H9 (cell line): ENCODE data around the gene CELA3A. TPM values are rescaled to one million over a fixed set of nuclear protein-coding genes. Genes with fewer than 3 reads are reported as not detected.

Experiments
- DNase-seq: peaks from one replicate; pipeline ENCODE4 v3.0.0-alpha.2; 2017
- H2AFZ ChIP-seq: one replicate; pipeline ENCODE4 v1.6.1; 2013; ENCODE audit warnings: mild to moderate bottlenecking, low read length, control low read depth, moderate library complexity
- H2AK5ac ChIP-seq: 2 replicates; pipeline ENCODE4 v1.6.1; 2013; ENCODE audit warnings: low read length, control low read depth, mixed read lengths; ENCODE audit not compliant: insufficient read length
- H2BK120ac ChIP-seq: one replicate; pipeline ENCODE4 v1.6.1; 2013; ENCODE audit warnings: low read depth, mild to moderate bottlenecking, low read length, control low read depth, inconsistent platforms; ENCODE audit not compliant: poor library complexity, severe bottlenecking
- H2BK12ac ChIP-seq: 2 replicates; pipeline ENCODE4 v1.6.1; 2013; ENCODE audit warnings: low read length, control low read depth, mixed read lengths, low read depth; ENCODE audit not compliant: insufficient read length
- H2BK15ac ChIP-seq: 2 replicates; pipeline ENCODE4 v1.6.1; 2013; ENCODE audit warnings: low read depth, low read length, control low read depth
- H2BK20ac ChIP-seq: one replicate; pipeline ENCODE4 v1.6.1; 2013; ENCODE audit warnings: low read depth, mild to moderate bottlenecking, low read length, control low read depth, inconsistent platforms; ENCODE audit not compliant: poor library complexity, severe bottlenecking
- H2BK5ac ChIP-seq: 2 replicates; pipeline ENCODE4 v1.6.1; 2013; ENCODE audit warnings: low read length, control low read depth, mixed read lengths; ENCODE audit not compliant: insufficient read length
- H3K14ac ChIP-seq: 2 replicates; pipeline ENCODE4 v1.6.1; 2013; ENCODE audit warnings: low read length, control low read depth; ENCODE audit not compliant: insufficient read depth
- H3K18ac ChIP-seq: 2 replicates; pipeline ENCODE4 v1.6.1; 2013; ENCODE audit warnings: low read depth, mild to moderate bottlenecking, mixed read lengths, low read length, control low read depth; ENCODE audit not compliant: insufficient read length
- H3K23ac ChIP-seq: 2 replicates; pipeline ENCODE4 v1.6.1; 2013; ENCODE audit warnings: low read length, control low read depth, mixed read lengths, low read depth; ENCODE audit not compliant: insufficient read length
- H3K23me2 ChIP-seq: 2 replicates; pipeline ENCODE4 v1.6.1; 2013; ENCODE audit warnings: low read depth, mild to moderate bottlenecking, mixed read lengths, low read length, control low read depth; ENCODE audit not compliant: insufficient read length, poor library complexity, severe bottlenecking
- H3K27ac ChIP-seq: 2 replicates; pipeline ENCODE4 v1.5.1; 2013; ENCODE audit warnings: low read length, control low read depth, mixed read lengths, low read depth; ENCODE audit not compliant: insufficient read length
- H3K27me3 ChIP-seq: 2 replicates; pipeline ENCODE4 v1.6.1; 2013; ENCODE audit warnings: low read length, control low read depth, inconsistent platforms; ENCODE audit not compliant: insufficient read depth
- H3K4ac ChIP-seq: 2 replicates; pipeline ENCODE4 v1.6.1; 2013; ENCODE audit warnings: low read depth, mild to moderate bottlenecking, control low read depth, inconsistent platforms, low read length, moderate library complexity
- H3K4me1 ChIP-seq: 2 replicates; pipeline ENCODE4 v1.6.1; 2013; ENCODE audit warnings: low read length, control low read depth, inconsistent platforms; ENCODE audit not compliant: insufficient read depth
- H3K4me2 ChIP-seq: 2 replicates; pipeline ENCODE4 v1.6.1; 2013; ENCODE audit warnings: low read length, control low read depth, mixed read lengths; ENCODE audit not compliant: insufficient read length, insufficient read depth
- H3K56ac ChIP-seq: 2 replicates; pipeline ENCODE4 v1.6.1; 2013; ENCODE audit warnings: low read depth, mild to moderate bottlenecking, mixed read lengths, low read length, control low read depth; ENCODE audit not compliant: insufficient read length
- H3K79me1 ChIP-seq: 2 replicates; pipeline ENCODE4 v1.6.1; 2013; ENCODE audit warnings: low read depth, mild to moderate bottlenecking, moderate library complexity, low read length, control low read depth, inconsistent platforms; ENCODE audit not compliant: insufficient read depth, poor library complexity, severe bottlenecking
- H3K79me2 ChIP-seq: 2 replicates; pipeline ENCODE4 v1.6.1; 2013; ENCODE audit warnings: low read length, control low read depth, inconsistent platforms; ENCODE audit not compliant: insufficient read depth
- H3K9ac ChIP-seq: 2 replicates; pipeline ENCODE4 v1.6.1; 2013; ENCODE audit warnings: low read length, control low read depth, mixed read lengths; ENCODE audit not compliant: insufficient read length; ENCODE audit errors: extremely low read depth
- H3K9me3 ChIP-seq: one replicate; pipeline ENCODE4 v1.6.1; 2013; ENCODE audit warnings: low read depth, low read length, inconsistent platforms; ENCODE audit not compliant: control insufficient read depth
- H3T11ph ChIP-seq: one replicate; pipeline ENCODE4 v1.6.1; 2013; ENCODE audit warnings: mild to moderate bottlenecking, low read length, control low read depth, inconsistent platforms
- H4K20me1 ChIP-seq: one replicate; pipeline ENCODE4 v1.6.1; 2013; ENCODE audit not compliant: control insufficient read depth, insufficient read length, insufficient read depth
- H4K5ac ChIP-seq: 2 replicates; pipeline ENCODE4 v1.6.1; 2013; ENCODE audit warnings: low read depth, mild to moderate bottlenecking, mixed read lengths, low read length, control low read depth; ENCODE audit not compliant: insufficient read length
- H4K8ac ChIP-seq: replicated peaks from 2 replicates; pipeline ENCODE4 v1.6.1; 2013; ENCODE audit warnings: low read length, control low read depth, mixed read lengths, low read depth; ENCODE audit not compliant: insufficient read length
- H4K91ac ChIP-seq: 2 replicates; pipeline ENCODE4 v1.6.1; 2013; ENCODE audit warnings: low read depth, mild to moderate bottlenecking, moderate library complexity, mixed read lengths, low read length, control low read depth; ENCODE audit not compliant: insufficient read length
- H3K27ac Mint-ChIP-seq, 3 experiments: 2 replicates in 2 of 3; 3 replicates in 1 of 3; pipeline ENCODE4 v1.8.0; 2020 to 2021; ENCODE audit warnings: mixed read lengths in 3 of 3, mild to moderate bottlenecking in 1 of 3, moderate library complexity in 1 of 3
- H3K27me3 Mint-ChIP-seq: 2 replicates; pipeline ENCODE4 v1.8.0; 2021; ENCODE audit warnings: low read depth, mild to moderate bottlenecking, moderate library complexity, mixed read lengths
- H3K36me3 Mint-ChIP-seq, 3 experiments: 2 replicates in 2 of 3; 3 replicates in 1 of 3; pipeline ENCODE4 v1.8.0; 2020 to 2021; ENCODE audit warnings: low read depth in 3 of 3, mixed read lengths in 3 of 3; ENCODE audit not compliant: insufficient read depth in 1 of 3
- H3K4me1 Mint-ChIP-seq, 2 experiments: 2 replicates each; pipeline ENCODE4 v1.8.0; 2020; ENCODE audit warnings: mixed read lengths in 2 of 2
- H3K4me3 Mint-ChIP-seq, 2 experiments: 2 replicates in 1 of 2; 3 replicates in 1 of 2; pipeline ENCODE4 v1.8.0; 2020 to 2021; ENCODE audit warnings: mild to moderate bottlenecking in 2 of 2, mixed read lengths in 2 of 2, moderate library complexity in 1 of 2
- H3K9me3 Mint-ChIP-seq, 2 experiments: 2 replicates in 1 of 2; 3 replicates in 1 of 2; pipeline ENCODE4 v1.8.0; 2020; ENCODE audit warnings: mild to moderate bottlenecking in 2 of 2, mixed read lengths in 2 of 2, moderate library complexity in 1 of 2
- CTCF ChIP-seq: fragments of 200-600 bp; sonication (generic); conservative IDR thresholded peaks from 3 replicates; pipeline ENCODE4 v1.8.0; 2021; ENCODE audit warnings: antibody characterized with exemption, mild to moderate bottlenecking
- WGBS: extraction: QIAGEN DNeasy Blood & Tissue Kit; methylation state at CpG from one replicate; pipeline ENCODE4 v1.1.7; 2013; ENCODE audit warnings: missing lambda C conversion rate, low lambda C conversion rate, mixed read lengths; ENCODE audit not compliant: insufficient read length; ENCODE audit errors: extremely low coverage; 5-methylcytosine and 5-hydroxymethylcytosine counted together
- total RNA-seq: library from RNA; stranded (reverse); gene quantifications from 2 replicates; pipeline ENCODE4 v1.2.1, GENCODE V29; 2021

Gene CELA3A
- total RNA-seq, 1 experiment from 2014 or later = not detected

GRCh38 chr1:21961337-21961736, 40.1 kb upstream of the CELA3A start:
- TF ChIP-seq CTCF = no peak
- no peak overlapping the region for H3K27ac Mint-ChIP-seq
- H3K4me3 Mint-ChIP-seq = no peak overlapping the region
- no peak overlapping the region for H2BK12ac ChIP-seq
- H3K9me3 Mint-ChIP-seq = no peaks in the 10 kb centered on the region
- H3K4ac ChIP-seq = no peak overlapping the region
- peaks cover 18 to 19% of the 10 kb centered on the region in 2 experiments for H3K4me1 Mint-ChIP-seq
- no peak overlapping the region for H3K18ac ChIP-seq
- WGBS = no CpG with 5 or more reads among the region's 2 CpGs
- H3K9me3 ChIP-seq = no peaks in the 10 kb centered on the region
- H3K4me1 ChIP-seq = no peaks in the 10 kb centered on the region; the same call in 1 of the 2 replicates
- no peak overlapping the region for H3K4me2 ChIP-seq
- H3K23ac ChIP-seq = no peak overlapping the region
- H2AFZ ChIP-seq = no peak overlapping the region
- H2BK15ac ChIP-seq = no peak overlapping the region
- no peak overlapping the region for H2BK120ac ChIP-seq
- no peak overlapping the region for H2AK5ac ChIP-seq
- no peaks in the 10 kb centered on the region for H4K20me1 ChIP-seq
- H3K79me2 ChIP-seq = no peaks in the 10 kb centered on the region
- H3K36me3 Mint-ChIP-seq = no peaks in the 10 kb centered on the region
- H2BK20ac ChIP-seq = no peak overlapping the region
- no peak overlapping the region for H3K27ac ChIP-seq
- H3K14ac ChIP-seq = no peak overlapping the region
- no peaks in the 10 kb centered on the region for H3K79me1 ChIP-seq
- no peak overlapping the region for H3T11ph ChIP-seq
- no peak overlapping the region for H4K5ac ChIP-seq
- H3K27me3 ChIP-seq = no peaks in the 10 kb centered on the region
- no peaks in the 10 kb centered on the region for H3K23me2 ChIP-seq
- DNase-seq = no peak
- H3K9ac ChIP-seq = no peak overlapping the region
- no peak overlapping the region for H2BK5ac ChIP-seq
- H4K91ac ChIP-seq = no peak overlapping the region
- H3K27me3 Mint-ChIP-seq = no peaks in the 10 kb centered on the region; the same call in 1 of the 2 replicates
- no peak overlapping the region for H3K56ac ChIP-seq
- H4K8ac ChIP-seq = no peak overlapping the region
